ENCODE results near the gene INTS6. TPM values are rescaled to one million over a fixed set of nuclear protein-coding genes. Genes with fewer than 3 reads are reported as not detected.

INTS6 gene
- polyA plus RNA-seq (17.8 to 44.2 TPM (median 36.0 TPM) in 3 replicates), polyA minus RNA-seq (28.4 to 171 TPM (median 142 TPM) in 3 replicates)
- polyA plus RNA-seq (2011; ENCODE audit: low read depth) = 97.6 TPM
- polyA plus RNA-seq (2011; cell fraction: cytosol; rRNA removed) = 17.0 and 64.7 TPM in 2 replicates
- polyA plus RNA-seq (2011; cell fraction: nucleus; rRNA removed) = 62.8 and 67.5 TPM in 2 replicates
- polyA plus RNA-seq (2012; ENCODE audit: low replicate concordance) = 16.8 and 33.2 TPM in 2 replicates
- 30.3 TPM for polyA minus RNA-seq (2011; cell fraction: cytosol; rRNA and poly(A)+ RNA removed)
- polyA minus RNA-seq (2011; cell fraction: nucleus; rRNA and poly(A)+ RNA removed) = 79.8 and 174 TPM in 2 replicates

- H3K27ac ChIP-seq (ENCODE audit: control insufficient read depth, insufficient read depth, low read length) = peak within 1 kb of the TSS; percentile 92
- no peaks in the 10 kb centered on the region for H3K9me3 ChIP-seq (ENCODE audit: control insufficient read depth, low read depth, low read length)
- dilution Hi-C loops (cut with MboI; ENCODE audit: extremely low pct_ligation_motif_present, low sequenced_read_pairs) = no loop called here
- H3K4me3 ChIP-seq (ENCODE audit: control insufficient read depth in 2 of 3, extremely low read depth in 1 of 3, insufficient read depth in 2 of 3, low read depth in 1 of 3, low read length in 3 of 3) = peak within 1 kb of the TSS; percentile 74 to 97 (median 93)
- FAIRE-seq (peak; percentile 17), DNase-seq (ENCODE audit: low read depth, low spot score) (peak; percentile 93)
- no peak for TF ChIP-seq EZH2 (IDR thresholded peaks at IDR 0.05; ENCODE audit: low read length)
- TF ChIP-seq CTCF (optimal IDR thresholded peaks at IDR 0.05 in 1 of 3, IDR thresholded peaks at IDR 0.05 in 1 of 3, conservative IDR thresholded peaks at IDR 0.05 in 1 of 3; ENCODE audit: extremely low read depth in 1 of 3, insufficient read depth in 2 of 3, low read length in 3 of 3) = no peak
- H3K9me1 ChIP-seq (ENCODE audit: control insufficient read depth, extremely low read depth, insufficient read depth, low read length) = no peaks in the 10 kb centered on the region
- H4K20me1 ChIP-seq (ENCODE audit: control insufficient read depth, extremely low read depth, insufficient read depth, low read length) = no peaks in the 10 kb centered on the region
- peak within 1 kb of the TSS; percentile 100 for H3K4me2 ChIP-seq (ENCODE audit: control insufficient read depth, extremely low read depth, insufficient read depth, low read depth, low read length)
- peaks cover 11% of the 10 kb centered on the region for H3K4me1 ChIP-seq (ENCODE audit: control insufficient read depth, extremely low read depth, insufficient read depth, low read length)
- H3K79me2 ChIP-seq (ENCODE audit: control insufficient read depth, insufficient read depth, low read length) = peaks cover 21% of the 10 kb centered on the region
- H3K27me3 ChIP-seq (ENCODE audit: control insufficient read depth, extremely low read depth, insufficient read depth, low read length) = no peaks in the 10 kb centered on the region
- peak within 1 kb of the TSS; percentile 89 for H2AFZ ChIP-seq (ENCODE audit: control insufficient read depth, low read length)
- peaks cover 8 to 13% of the 10 kb centered on the region in 2 experiments for H3K36me3 ChIP-seq (ENCODE audit: control insufficient read depth in 2 of 2, extremely low read depth in 1 of 2, insufficient read depth in 2 of 2, low read length in 2 of 2)
- peak within 1 kb of the TSS; percentile 92 for H3K9ac ChIP-seq (ENCODE audit: control insufficient read depth, extremely low read depth, insufficient read depth, low read length)
Measured at GRCh38 chr13:51452361-51453206, at the start of gene INTS6. INTS6 (minus strand) TSS chr13:51453036; CDS start chr13:51452525, 511 bp downstream.

GRCh38 chr13:51502153-51502651 is 49.4 kb upstream of the INTS6 start:
- peak; percentile 63 for FAIRE-seq
- Histone ChIP-seq H3K9me3 (ENCODE audit: control insufficient read depth, low read depth, low read length) (no peaks in the 10 kb centered on the region), H4K20me1 (ENCODE audit: control insufficient read depth, extremely low read depth, insufficient read depth, low read length) (no peaks in the 10 kb centered on the region), H3K9me1 (ENCODE audit: control insufficient read depth, extremely low read depth, insufficient read depth, low read length) (no peaks in the 10 kb centered on the region), H3K9ac (ENCODE audit: control insufficient read depth, extremely low read depth, insufficient read depth, low read length) (no peak overlapping the region), H3K4me1 (ENCODE audit: control insufficient read depth, extremely low read depth, insufficient read depth, low read length) (peaks cover 13% of the 10 kb centered on the region), H2AFZ (ENCODE audit: control insufficient read depth, low read length) (peak overlapping the region; percentile 20), H3K27me3 (ENCODE audit: control insufficient read depth, extremely low read depth, insufficient read depth, low read length) (no peaks in the 10 kb centered on the region), H3K27ac (ENCODE audit: control insufficient read depth, insufficient read depth, low read length) (peak overlapping the region; percentile 24), H3K4me3 (ENCODE audit: control insufficient read depth in 2 of 3, extremely low read depth in 1 of 3, insufficient read depth in 2 of 3, low read depth in 1 of 3, low read length in 3 of 3) (no peak overlapping the region), H3K79me2 (ENCODE audit: control insufficient read depth, insufficient read depth, low read length) (no peaks in the 10 kb centered on the region), H3K4me2 (ENCODE audit: control insufficient read depth, extremely low read depth, insufficient read depth, low read depth, low read length) (peak overlapping the region; percentile 36), H3K36me3 (ENCODE audit: control insufficient read depth in 2 of 2, extremely low read depth in 1 of 2, insufficient read depth in 2 of 2, low read length in 2 of 2) (no peaks in the 10 kb centered on the region)
- DNase-seq (ENCODE audit: low read depth, low spot score) = no peak
- TF ChIP-seq CTCF (optimal IDR thresholded peaks at IDR 0.05 in 1 of 3, IDR thresholded peaks at IDR 0.05 in 1 of 3, conservative IDR thresholded peaks at IDR 0.05 in 1 of 3; ENCODE audit: extremely low read depth in 1 of 3, insufficient read depth in 2 of 3, low read length in 3 of 3) = no peak
- no peak for TF ChIP-seq EZH2 (IDR thresholded peaks at IDR 0.05; ENCODE audit: low read length)
- dilution Hi-C loops (cut with MboI; ENCODE audit: extremely low pct_ligation_motif_present, low sequenced_read_pairs) = no loop called here

Measured in keratinocyte (primary cell).